NCI-H345 treated with DMSO at 0.1 percent for 48 hours (cell line): ENCODE results near the gene FOSB.

ENCODE experiments used
- DNase-seq: peaks from one replicate; lab custom pipeline; 2025; ENCODE audit not compliant: unreplicated experiment; lab: John Stamatoyannopoulos, UW

The FOSB gene

DNA sequence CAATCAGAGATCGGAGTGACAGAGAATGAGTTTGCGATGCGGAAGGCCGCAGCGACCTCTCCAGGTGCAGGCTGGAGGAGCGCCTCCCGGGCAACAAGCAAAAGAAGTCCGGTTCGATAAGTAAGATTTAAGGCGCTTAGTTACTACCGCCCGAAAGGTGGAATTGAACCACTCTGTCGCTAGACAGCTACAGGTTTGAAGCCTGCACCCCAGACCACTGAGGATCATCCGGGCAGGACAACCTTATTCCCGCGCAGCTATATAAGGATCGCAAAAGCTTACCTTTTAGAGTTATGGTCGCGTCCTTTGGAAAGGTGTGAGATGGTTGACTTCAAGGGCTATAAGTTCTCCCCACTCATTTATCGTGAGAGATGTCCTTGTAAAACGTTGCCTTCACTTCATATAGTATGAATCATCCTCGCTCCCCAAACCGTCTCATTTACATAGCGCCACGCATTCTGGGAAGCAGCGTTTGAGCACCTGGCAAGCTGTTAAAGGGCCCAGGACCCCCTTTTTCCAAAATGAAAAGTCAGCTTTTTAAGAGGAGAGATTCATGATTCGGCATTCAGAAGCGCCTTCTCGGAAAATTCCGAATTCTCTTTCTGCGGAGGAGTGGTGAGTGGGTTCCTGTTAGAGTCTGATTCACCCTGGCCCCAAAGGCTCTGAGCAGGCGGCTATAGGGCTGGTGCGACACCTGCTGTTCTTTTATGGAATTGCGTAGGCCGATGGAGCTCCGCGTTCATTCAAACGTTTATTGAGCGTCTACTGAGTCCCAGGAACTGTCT is 10.8 kb downstream of the FOSB start:
- peak; percentile 65 for DNase-seq

DNA sequence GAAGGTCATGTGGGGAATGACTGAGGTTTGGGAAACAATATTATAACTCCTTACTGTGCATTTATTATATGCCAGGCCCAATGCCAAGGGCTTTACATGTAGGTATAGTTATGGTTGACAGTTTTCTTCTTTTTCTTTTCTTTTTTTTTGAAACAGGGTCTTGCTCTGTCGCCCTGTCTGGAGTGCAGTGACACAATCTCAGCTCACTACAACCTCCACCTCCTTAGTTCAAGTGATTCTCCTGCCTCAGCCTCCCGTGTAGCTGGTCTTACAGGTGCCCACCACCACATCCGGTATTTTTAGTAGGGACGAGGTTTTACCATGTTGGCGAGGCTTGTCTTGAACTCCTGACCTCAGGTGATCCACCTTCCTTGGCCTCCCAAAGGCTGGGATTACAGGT is 15.2 kb downstream of the FOSB start:
- DNase-seq: no peak

DNA sequence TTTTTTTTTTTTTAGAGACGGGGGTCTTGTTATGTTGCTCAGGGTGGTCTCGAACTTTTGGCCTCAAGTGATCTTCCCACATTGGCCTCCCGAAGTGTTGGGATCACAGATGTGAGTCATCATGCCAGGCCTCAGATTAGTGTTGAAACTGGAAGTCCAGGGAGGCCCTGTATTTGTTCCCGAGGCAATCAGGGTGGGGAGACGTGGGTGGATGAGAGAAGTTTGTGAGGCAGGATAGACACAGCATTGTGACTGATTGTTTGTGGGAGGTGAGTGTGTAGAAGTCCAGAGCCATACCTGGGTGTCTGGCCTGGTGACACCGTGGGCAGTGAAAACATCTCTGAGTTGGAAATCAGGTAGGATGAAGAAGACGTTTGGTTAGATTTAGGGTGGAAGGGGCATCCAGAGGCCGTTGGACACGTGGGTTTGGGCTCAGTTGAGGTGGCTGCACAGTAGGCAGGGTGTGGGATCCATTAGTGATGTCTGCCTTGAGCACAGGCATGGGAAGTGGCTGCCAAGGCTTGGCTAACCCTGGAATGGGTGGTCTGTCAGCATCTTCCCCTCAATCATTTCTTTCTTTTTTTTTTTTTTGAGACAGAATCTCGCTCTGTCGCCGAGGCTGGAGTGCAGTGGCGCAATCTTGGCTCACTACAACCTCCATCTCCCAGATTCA is 16.6 kb downstream of the FOSB start:
- no peak for DNase-seq

GRCh38 chr19:45485305-45486077 is 17.7 kb downstream of the FOSB start:
- peak; percentile 87 for DNase-seq

- no peak for DNase-seq
Measured at GRCh38 chr19:45488708-45489107, 20.9 kb downstream of the FOSB start.

DNA sequence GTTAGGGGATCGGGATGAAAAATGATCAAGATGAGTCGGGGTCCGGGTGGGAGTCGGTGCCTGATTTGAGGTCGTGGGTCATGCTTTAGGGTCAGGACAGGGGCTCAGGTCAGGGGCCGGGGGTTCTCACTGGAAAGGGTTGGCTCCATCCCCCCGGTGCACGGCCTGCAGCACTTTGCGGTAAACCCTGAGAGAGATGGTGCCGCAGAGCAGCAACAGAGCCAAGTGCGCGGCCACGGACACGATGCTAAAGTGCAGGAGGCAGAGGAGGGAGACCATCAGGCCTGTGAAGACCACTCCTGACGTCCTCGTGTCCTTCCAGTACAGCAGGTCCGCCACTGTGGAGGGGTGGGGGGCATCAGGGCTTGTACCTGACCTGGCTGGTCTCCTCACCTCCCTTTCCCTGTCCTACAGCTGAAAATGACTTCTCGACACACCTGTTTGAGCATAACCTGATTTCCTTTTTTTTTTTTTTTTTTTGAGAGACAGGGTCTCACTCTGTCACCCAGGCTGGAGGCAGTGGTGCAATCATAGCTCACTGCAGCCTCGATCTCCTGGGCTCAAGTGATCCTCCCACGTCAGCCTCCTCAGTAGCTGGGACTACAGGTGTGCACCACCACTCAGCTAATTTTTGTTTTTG is 21.5 kb downstream of the FOSB start:
- no peak for DNase-seq

DNA sequence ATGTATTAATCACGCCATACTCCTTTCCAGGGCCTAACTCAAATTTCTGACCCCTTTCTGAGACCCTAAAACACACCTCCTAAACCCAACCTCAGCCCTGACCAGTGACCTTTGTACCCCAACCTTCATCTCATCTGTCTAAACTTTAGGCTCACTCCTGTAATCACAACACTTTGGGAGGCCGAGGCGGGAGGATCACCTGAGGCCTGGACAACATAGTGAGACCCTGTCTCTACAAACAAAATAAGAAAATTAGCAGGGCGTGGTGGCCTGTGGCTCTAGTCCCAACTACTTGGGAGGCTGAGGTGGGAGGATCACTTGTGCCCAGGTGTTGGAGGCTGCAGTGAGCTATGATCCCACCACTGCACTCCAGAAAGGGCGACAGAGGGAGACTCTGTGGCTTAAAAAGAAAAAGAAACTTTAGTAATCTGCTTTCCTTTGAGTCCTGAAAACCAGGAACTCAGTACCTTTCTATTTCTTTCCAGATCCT is 24.4 kb downstream of the FOSB start:
- no peak for DNase-seq

GRCh38 chr19:45492627-45493470 is 25.1 kb downstream of the FOSB start:
- no peak for DNase-seq

DNA sequence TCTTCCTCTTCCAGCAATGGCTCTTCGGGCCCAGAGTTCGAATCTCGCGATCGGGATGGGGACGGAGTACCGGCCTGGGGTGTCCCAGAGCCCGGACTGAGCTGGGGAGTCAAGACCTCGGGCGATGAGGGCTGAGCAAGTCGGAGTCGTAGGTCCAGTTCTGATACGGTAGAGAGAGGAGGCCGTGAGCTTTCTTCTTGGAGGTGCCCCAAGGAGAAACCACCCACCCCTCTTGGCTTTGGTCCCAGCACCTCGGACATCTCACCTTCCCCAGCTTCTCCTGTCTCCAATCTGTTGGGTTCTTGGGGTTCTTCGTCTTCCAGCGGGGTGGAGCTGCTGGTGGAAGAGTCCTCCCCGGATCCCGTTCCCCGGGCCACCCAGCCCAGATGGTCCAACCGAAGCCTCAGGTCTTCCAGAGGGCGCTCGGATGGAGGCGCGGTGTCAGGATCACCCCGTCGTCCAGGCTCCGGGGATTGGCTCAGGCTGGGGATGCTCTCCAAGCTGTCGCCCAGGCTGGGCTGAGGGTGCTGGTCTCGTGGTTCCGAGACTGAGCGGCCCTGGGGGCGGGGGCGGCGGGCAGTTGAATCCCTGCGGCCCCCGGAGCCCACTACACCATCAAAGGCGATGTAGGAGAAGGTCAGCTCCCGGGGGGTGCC is 26.6 kb downstream of the FOSB start:
- no peak for DNase-seq

- no peak for DNase-seq
Measured at GRCh38 chr19:45495178-45495577, 27.4 kb downstream of the FOSB start.

- no peak for DNase-seq
Measured at GRCh38 chr19:45496349-45496953, 28.7 kb downstream of the FOSB start.

- no peak for DNase-seq
Measured at GRCh38 chr19:45497791-45498190, 30.0 kb downstream of the FOSB start.

DNA sequence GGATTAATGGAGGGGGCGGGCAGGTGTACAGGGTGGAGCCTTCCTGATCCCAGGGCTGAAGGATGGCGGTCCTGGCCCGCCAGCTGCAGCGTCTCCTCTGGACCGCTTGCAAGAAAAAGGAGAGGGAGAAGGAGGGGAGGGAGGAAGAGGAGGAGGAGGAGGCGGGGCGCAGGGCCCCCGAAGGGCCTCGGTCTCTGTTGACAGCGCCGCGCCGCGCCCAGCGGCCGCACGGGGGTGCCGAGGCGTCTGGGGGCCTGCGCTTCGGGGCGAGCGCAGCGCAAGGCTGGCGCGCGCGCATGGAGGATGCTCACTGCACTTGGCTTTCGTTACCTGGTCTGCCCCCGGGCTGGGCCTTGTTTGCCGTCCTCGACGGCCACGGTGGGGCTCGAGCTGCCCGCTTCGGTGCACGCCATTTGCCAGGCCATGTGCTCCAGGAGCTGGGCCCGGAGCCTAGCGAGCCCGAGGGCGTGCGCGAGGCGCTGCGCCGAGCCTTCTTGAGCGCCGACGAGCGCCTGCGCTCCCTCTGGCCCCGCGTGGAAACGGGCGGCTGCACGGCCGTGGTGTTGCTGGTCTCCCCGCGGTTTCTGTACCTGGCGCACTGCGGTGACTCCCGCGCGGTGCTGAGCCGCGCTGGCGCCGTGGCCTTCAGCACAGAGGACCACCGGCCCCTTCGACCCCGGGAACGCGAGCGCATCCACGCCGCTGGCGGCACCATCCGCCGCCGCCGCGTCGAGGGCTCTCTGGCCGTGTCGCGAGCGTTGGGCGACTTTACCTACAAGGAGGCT is 30.8 kb downstream of the FOSB start, which contains the start of gene PPM1N:
TSS of gene PPM1N (plus strand) at position 33 of the 785 bp plus-strand sequence. CDS start at position 63, 30 bp downstream.
- DNase-seq: no peak

DNA sequence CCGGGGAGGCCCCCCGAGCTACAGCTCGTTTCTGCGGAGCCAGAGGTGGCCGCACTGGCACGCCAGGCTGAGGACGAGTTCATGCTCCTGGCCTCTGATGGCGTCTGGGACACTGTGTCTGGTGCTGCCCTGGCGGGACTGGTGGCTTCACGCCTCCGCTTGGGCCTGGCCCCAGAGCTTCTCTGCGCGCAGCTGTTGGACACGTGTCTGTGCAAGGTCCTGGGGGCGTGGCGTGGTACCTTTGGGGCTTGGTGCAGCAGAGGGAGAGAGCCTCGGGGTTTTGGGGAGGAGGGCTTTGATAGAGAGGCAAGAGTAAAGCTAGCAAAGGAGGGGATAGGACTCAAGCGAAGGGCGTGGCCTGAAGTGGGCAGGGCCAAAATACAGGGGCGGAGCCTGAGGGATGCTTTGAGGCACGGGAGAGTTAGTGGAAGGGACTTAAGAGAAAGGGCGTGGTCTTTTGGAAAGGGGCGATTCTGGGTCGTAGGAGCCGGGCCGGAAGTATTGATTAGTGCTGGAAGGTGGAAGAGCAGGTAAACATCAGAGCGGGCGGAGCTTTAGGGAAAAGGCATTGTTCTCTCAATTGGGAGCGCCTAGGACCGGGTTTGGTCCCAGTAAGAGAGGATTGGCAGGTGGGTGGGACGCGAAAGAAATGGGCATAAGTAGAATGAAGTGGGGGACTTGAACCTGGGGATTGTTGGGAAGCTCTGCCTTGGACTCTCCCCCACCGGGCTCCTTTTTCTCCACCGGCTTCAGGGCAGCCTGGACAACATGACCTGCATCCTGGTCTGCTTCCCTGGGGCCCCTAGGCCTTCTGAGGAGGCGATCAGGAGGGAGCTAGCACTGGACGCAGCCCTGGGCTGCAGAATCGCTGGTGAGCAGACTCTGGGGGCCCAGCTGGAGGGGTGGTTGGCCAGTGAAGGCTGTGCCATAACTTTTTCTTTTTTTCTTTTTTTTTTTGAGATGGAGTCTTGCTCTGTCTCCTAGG is 31.7 kb downstream of the FOSB start:
- peak; percentile 24 for DNase-seq

- no peak for DNase-seq
Measured at GRCh38 chr19:45500918-45501729, 33.3 kb downstream of the FOSB start.

DNA sequence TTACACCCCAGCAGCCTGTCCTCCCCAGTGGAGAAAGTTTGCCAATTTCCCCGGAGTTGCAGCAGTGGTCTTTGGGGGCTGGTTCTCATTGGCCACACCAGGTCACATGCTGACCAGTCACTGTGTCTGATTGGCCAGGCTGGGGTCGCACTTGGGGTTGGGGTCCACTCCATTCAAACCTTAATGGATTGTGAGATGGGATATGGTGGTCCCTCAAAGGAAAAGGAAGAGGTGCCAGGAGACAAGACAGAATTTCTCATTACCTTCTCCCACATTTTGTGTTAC is 33.9 kb downstream of the FOSB start:
- DNase-seq: no peak

GRCh38 chr19:45502111-45502510 is 34.3 kb downstream of the FOSB start:
- DNase-seq: no peak
